Measurements from ENCODE around the gene DIP2B. TPM values are rescaled to one million over a fixed set of nuclear protein-coding genes. Genes with fewer than 3 reads are reported as not detected.
"Not testable (repeated sequence)": the region's sequence is repeated elsewhere in the genome, so short reads cannot be mapped to it uniquely, and the experiment has no call there.

DIP2B gene
- total RNA-seq, 2 experiments from 2014 or later = 29.5 to 30.0 TPM

- H3K4me1 ChIP-seq (ENCODE audit: insufficient read depth, low read length) = peaks cover 18% of the 10 kb centered on the region
- intact Hi-C loops (cut with DNase I, micrococcal nuclease) = loop anchor here in 1 of 2 experiments (5.0 kb wide), 1 partner anchor 37 kb away; no protein-coding TSS in a partner anchor
- peaks cover 18% of the 10 kb centered on the region for H3K36me3 ChIP-seq (ENCODE audit: insufficient read depth, low read length)
- H3K27me3 ChIP-seq (ENCODE audit: control insufficient read depth in 1 of 2, insufficient read depth in 2 of 2, low read length in 2 of 2) = no peaks in the 10 kb centered on the region
- CTCF ChIA-PET = interaction anchor here (0.9 kb wide), 1 partner anchor 9 kb away, joined by 3 read pairs; no protein-coding TSS in a partner anchor
- Mint-ChIP-seq H3K4me1 (ENCODE audit: low read depth) (peaks cover 55% of the 10 kb centered on the region), H3K27ac (no peak overlapping the region), H3K9me3 (no peaks in the 10 kb centered on the region), H3K36me3 (ENCODE audit: low read depth) (peaks cover 29% of the 10 kb centered on the region), H3K4me3 (no peak overlapping the region), H3K27me3 (no peaks in the 10 kb centered on the region)
- POLR2A ChIA-PET = no interaction called here
- no peak for ATAC-seq (ENCODE audit: poor library complexity)
- no peaks in the 10 kb centered on the region for H3K9me3 ChIP-seq (ENCODE audit: control insufficient read depth in 1 of 2, insufficient read depth in 1 of 2, low read length in 2 of 2)
- H3K27ac ChIP-seq (ENCODE audit: low read depth in 1 of 2, low read length in 2 of 2) = no peak overlapping the region
- DNase-seq = no peak
- no peak for TF ChIP-seq CTCF (IDR thresholded peaks at IDR 0.05)
- no peak overlapping the region for H3K4me3 ChIP-seq (ENCODE audit: low read length)
Observed at GRCh38 chr12:50554651-50555050, 49.9 kb downstream of the DIP2B start.

GRCh38 chr12:50555471-50555885, 50.7 kb downstream of the DIP2B start:
- Histone ChIP-seq H3K27me3 (ENCODE audit: control insufficient read depth in 1 of 2, insufficient read depth in 2 of 2, low read length in 2 of 2) (no peaks in the 10 kb centered on the region), H3K4me1 (ENCODE audit: insufficient read depth, low read length) (peaks cover 18% of the 10 kb centered on the region), H3K27ac (ENCODE audit: low read depth in 1 of 2, low read length in 2 of 2) (no peak overlapping the region), H3K4me3 (ENCODE audit: low read length) (no peak overlapping the region), H3K9me3 (ENCODE audit: control insufficient read depth in 1 of 2, insufficient read depth in 1 of 2, low read length in 2 of 2) (no peaks in the 10 kb centered on the region), H3K36me3 (ENCODE audit: insufficient read depth, low read length) (peaks cover 18% of the 10 kb centered on the region)
- peaks cover 49% of the 10 kb centered on the region for H3K4me1 Mint-ChIP-seq (ENCODE audit: low read depth)
- peaks cover 29% of the 10 kb centered on the region for H3K36me3 Mint-ChIP-seq (ENCODE audit: low read depth)
- intact Hi-C loops (cut with DNase I, micrococcal nuclease) = no loop called here
- POLR2A ChIA-PET = no interaction called here
- no peak for TF ChIP-seq CTCF (IDR thresholded peaks at IDR 0.05)
- ATAC-seq (ENCODE audit: poor library complexity) = no peak
- no peaks in the 10 kb centered on the region for H3K27me3 Mint-ChIP-seq
- CTCF ChIA-PET = no interaction called here
- no peaks in the 10 kb centered on the region for H3K9me3 Mint-ChIP-seq
- H3K4me3 Mint-ChIP-seq = no peak overlapping the region
- no peak for DNase-seq
- H3K27ac Mint-ChIP-seq = peak overlapping the region; percentile 11

- Histone ChIP-seq H3K27ac (ENCODE audit: low read depth in 1 of 2, low read length in 2 of 2) (no peak overlapping the region), H3K9me3 (ENCODE audit: control insufficient read depth in 1 of 2, insufficient read depth in 1 of 2, low read length in 2 of 2) (no peaks in the 10 kb centered on the region), H3K4me3 (ENCODE audit: low read length) (no peak overlapping the region), H3K27me3 (ENCODE audit: control insufficient read depth in 1 of 2, insufficient read depth in 2 of 2, low read length in 2 of 2) (no peaks in the 10 kb centered on the region), H3K4me1 (ENCODE audit: insufficient read depth, low read length) (peaks cover 18% of the 10 kb centered on the region), H3K36me3 (ENCODE audit: insufficient read depth, low read length) (peaks cover 18% of the 10 kb centered on the region)
- CTCF ChIA-PET = no interaction called here
- H3K4me3 Mint-ChIP-seq = no peak overlapping the region
- POLR2A ChIA-PET = no interaction called here
- H3K4me1 Mint-ChIP-seq (ENCODE audit: low read depth) = peaks cover 53% of the 10 kb centered on the region
- intact Hi-C loops (cut with DNase I, micrococcal nuclease) = no loop called here
- ATAC-seq (ENCODE audit: poor library complexity) (no peak), DNase-seq (no peak)
- no peak for TF ChIP-seq CTCF (IDR thresholded peaks at IDR 0.05)
- H3K27me3 Mint-ChIP-seq = no peaks in the 10 kb centered on the region
- H3K27ac Mint-ChIP-seq = no peak overlapping the region
- H3K36me3 Mint-ChIP-seq (ENCODE audit: low read depth) = peaks cover 29% of the 10 kb centered on the region
- no peaks in the 10 kb centered on the region for H3K9me3 Mint-ChIP-seq
Observed at GRCh38 chr12:50556273-50556672, 51.5 kb downstream of the DIP2B start.

- H3K9me3 ChIP-seq (ENCODE audit: control insufficient read depth in 1 of 2, insufficient read depth in 1 of 2, low read length in 2 of 2); H3K27me3 ChIP-seq (ENCODE audit: control insufficient read depth in 1 of 2, insufficient read depth in 2 of 2, low read length in 2 of 2); H3K9me3 Mint-ChIP-seq; CTCF ChIA-PET; H3K27ac Mint-ChIP-seq; intact Hi-C loops (cut with DNase I, micrococcal nuclease); POLR2A ChIA-PET; DNase-seq; ATAC-seq (ENCODE audit: poor library complexity); H3K4me3 ChIP-seq (ENCODE audit: low read length); H3K27ac ChIP-seq (ENCODE audit: low read depth in 1 of 2, low read length in 2 of 2); H3K4me3 Mint-ChIP-seq; H3K27me3 Mint-ChIP-seq: not testable (repeated sequence)
- Histone ChIP-seq H3K36me3 (ENCODE audit: insufficient read depth, low read length) (peaks cover 18% of the 10 kb centered on the region), H3K4me1 (ENCODE audit: insufficient read depth, low read length) (peaks cover 18% of the 10 kb centered on the region)
- H3K4me1 Mint-ChIP-seq (ENCODE audit: low read depth) = peaks cover 49% of the 10 kb centered on the region
- H3K36me3 Mint-ChIP-seq (ENCODE audit: low read depth) = peaks cover 26% of the 10 kb centered on the region
Observed at GRCh38 chr12:50556796-50557195, 52.0 kb downstream of the DIP2B start.

Measured in CD4-positive, alpha-beta T cell (primary cell).